Endothelial cell of umbilical vein (primary cell): ENCODE data around the gene CYTH2. TPM values are rescaled to one million over a fixed set of nuclear protein-coding genes. Genes with fewer than 3 reads are reported as not detected.

Experiments
- BruUV-seq: library from RNA; stranded (reverse); fragments of 400-500 nt; replicated peaks from 2 replicates; lab custom pipeline; 2021; lab: Mats Ljungman, UMichigan
- CTCF ChIA-PET: fragments of 300-600, 350-600 bp; sonication (Branson Sonifier 250); formaldehyde crosslinking; loops from one replicate; lab custom pipeline; 2021; ENCODE audit warnings: antibody characterized with exemption, inconsistent platforms; lab: Charles Lee
- POLR2A ChIA-PET: fragments of 300-600, 350-600 bp; sonication (Branson Sonifier 250); formaldehyde crosslinking; loops from one replicate; lab custom pipeline; 2021; ENCODE audit warnings: antibody characterized with exemption, inconsistent platforms; lab: Charles Lee
- DNase-seq: peaks from one replicate; pipeline ENCODE4 v3.0.0-alpha.2; 2011; ENCODE audit warnings: low read depth, low spot score
- FAIRE-seq: peaks from 2 replicates; lab custom pipeline; 2011; peaks lifted over from hg19 to GRCh38; lab: Jason Lieb, UNC
- H2AFZ ChIP-seq: 2 replicates; pipeline ENCODE4 v1.6.0; 2012; ENCODE audit warnings: low read depth, low read length, control low read depth, inconsistent platforms
- H3K27ac ChIP-seq: 2 replicates; pipeline ENCODE4 v1.5.1; 2011; ENCODE audit warnings: low read depth, mild to moderate bottlenecking, control low read depth, low read length, moderate library complexity; ENCODE audit not compliant: insufficient read depth
- H3K27me3 ChIP-seq, 2 experiments: 2 replicates each; pipeline versions ENCODE4 v1.6.0 to v1.6.1; 2011; ENCODE audit warnings: low read length in 2 of 2, mixed read lengths in 1 of 2; ENCODE audit not compliant: control insufficient read depth in 2 of 2, insufficient read depth in 2 of 2
- H3K36me3 ChIP-seq, 2 experiments: 2 replicates in 1 of 2; 3 replicates in 1 of 2; pipeline ENCODE4 v1.5.1; 2011; ENCODE audit warnings: low read length in 2 of 2, mild to moderate bottlenecking in 1 of 2, moderate library complexity in 1 of 2; ENCODE audit not compliant: control insufficient read depth in 2 of 2, insufficient read depth in 2 of 2; ENCODE audit errors: extremely low read depth in 1 of 2
- H3K4me1 ChIP-seq: 3 replicates; pipeline ENCODE4 v1.5.1; 2011; ENCODE audit warnings: mild to moderate bottlenecking, low read length; ENCODE audit not compliant: control insufficient read depth, insufficient read depth; ENCODE audit errors: extremely low read depth
- H3K4me2 ChIP-seq: 2 replicates; pipeline ENCODE4 v1.6.1; 2011; ENCODE audit warnings: low read length, control low read depth, mixed read lengths; ENCODE audit not compliant: insufficient read depth
- H3K4me3 ChIP-seq, 3 experiments: fragments of 200-600 bp in 1 of 3; sonication (generic), shearing (Covaris generic) in 1 of 3; replicated peaks in 1 of 3; 2 replicates each; pipeline ENCODE4 v1.5.1; 2011 to 2016; ENCODE audit warnings: control low read depth in 3 of 3, low read length in 3 of 3, mild to moderate bottlenecking in 2 of 3, inconsistent platforms in 1 of 3, low read depth in 1 of 3, moderate library complexity in 1 of 3; ENCODE audit not compliant: insufficient read depth in 1 of 3
- H3K79me2 ChIP-seq: 2 replicates; pipeline ENCODE4 v1.6.0; 2012; ENCODE audit warnings: low read length, inconsistent platforms; ENCODE audit not compliant: control insufficient read depth, insufficient read depth
- H3K9ac ChIP-seq: replicated peaks from 2 replicates; pipeline ENCODE3; 2011; ENCODE audit warnings: low read length, control low read depth; ENCODE audit not compliant: insufficient read depth; ENCODE audit errors: extremely low read depth
- H3K9me1 ChIP-seq: replicated peaks from 3 replicates; pipeline ENCODE4 v1.6.0; 2011; ENCODE audit warnings: mild to moderate bottlenecking, low read length; ENCODE audit not compliant: control insufficient read depth, insufficient read depth; ENCODE audit errors: extremely low read depth
- H3K9me3 ChIP-seq: replicated peaks from 2 replicates; pipeline ENCODE4 v1.5.1; 2012; ENCODE audit warnings: low read length, inconsistent platforms; ENCODE audit not compliant: control insufficient read depth, insufficient read depth
- H4K20me1 ChIP-seq: replicated peaks from 2 replicates; pipeline ENCODE3; 2011; ENCODE audit warnings: mild to moderate bottlenecking, low read length; ENCODE audit not compliant: control insufficient read depth, insufficient read depth; ENCODE audit errors: extremely low read depth
- EZH2 ChIP-seq: IDR thresholded peaks from 2 replicates; pipeline ENCODE4 v1.6.1; 2012; ENCODE audit warnings: borderline replicate concordance, low read depth, mild to moderate bottlenecking, moderate library complexity, low read length, inconsistent platforms; ENCODE audit not compliant: severe bottlenecking
- FOS ChIP-seq: IDR thresholded peaks from 2 replicates; pipeline ENCODE4 v1.6.1; 2011; ENCODE audit warnings: mild to moderate bottlenecking, low read length, moderate library complexity, borderline replicate concordance; ENCODE audit not compliant: insufficient read depth
- GATA2 ChIP-seq: IDR thresholded peaks from 2 replicates; pipeline ENCODE4 v1.7.0; 2011; ENCODE audit warnings: low read depth, mild to moderate bottlenecking, moderate library complexity, mixed read lengths, low read length; ENCODE audit not compliant: insufficient read length, insufficient read depth
- JUN ChIP-seq: IDR thresholded peaks from 2 replicates; pipeline ENCODE4 v1.6.1; 2011; ENCODE audit warnings: borderline replicate concordance, low read depth; ENCODE audit not compliant: insufficient read length, insufficient read depth
- MAX ChIP-seq: IDR thresholded peaks from 2 replicates; pipeline ENCODE4 v1.6.1; 2011; ENCODE audit not compliant: insufficient read depth, insufficient read length
- MYC ChIP-seq: IDR thresholded peaks from one replicate; pipeline ENCODE4 v1.6.1; 2011; ENCODE audit warnings: mild to moderate bottlenecking, low read depth, low read length
- POLR2A ChIP-seq: IDR thresholded peaks from 2 replicates; pipeline ENCODE4 v1.6.1; 2012; ENCODE audit warnings: low read depth, mild to moderate bottlenecking, control low read depth, low read length
- POLR2AphosphoS5 ChIP-seq: IDR thresholded peaks from 2 replicates; pipeline ENCODE4 v1.6.1; 2012; ENCODE audit warnings: low read depth, mild to moderate bottlenecking, control low read depth, low read length, moderate library complexity; ENCODE audit not compliant: insufficient read depth
- dilution Hi-C: fragments of 300-500 bp; cut with MboI; formaldehyde crosslinking; loops from one replicate; pipeline ENCODE4 v1.15.0; 2019; ENCODE audit warnings: low sequenced_read_pairs; ENCODE audit not compliant: extremely low pct_ligation_motif_present
- intact Hi-C: fragments of 100-400 bp; cut with micrococcal nuclease; formaldehyde crosslinking; loops from one replicate; pipeline ENCODE4 v1.10.0; 2022
- polyA plus RNA-seq, 4 experiments: library from polyadenylated mRNA; depleted of rRNA in 3 of 4; stranded (reverse) in 3 of 4; unstranded in 1 of 4; fragments of >200 nt; gene quantifications; 2 replicates each; pipeline versions ENCODE4 v1.2.1 to v1.2.3, GENCODE V29; 2011 to 2012; ENCODE audit warnings: missing spikeins in 1 of 4
- total RNA-seq: library from RNA; stranded (reverse); gene quantifications from 2 replicates; pipeline ENCODE4 v1.2.3, GENCODE V29; 2021
- TF ChIP-seq, protein P1 (sequence below), 2 donors: IDR thresholded peaks; 1 replicate in 1 of 2; 2 replicates in 1 of 2; pipeline ENCODE4 v1.5.1; 2011; ENCODE audit warnings: low read length in 2 of 2, mild to moderate bottlenecking in 2 of 2, moderate library complexity in 2 of 2, control low read depth in 1 of 2, inconsistent platforms in 1 of 2, low read depth in 1 of 2; ENCODE audit not compliant: insufficient read depth in 1 of 2; ENCODE audit errors: extremely low read depth in 1 of 2

CYTH2 gene
- total and polyA plus RNA-seq, 2 donors (not counting 3 experiments of a cell fraction or from before 2014, with no cell fraction given): 98.4 to 119 TPM

GRCh38 chr19:48520134-48520533 lies 51.0 kb downstream of the CYTH2 start:
- no peaks in the 10 kb centered on the region for H3K4me1 ChIP-seq
- no TSS peak for BruUV-seq
- DNase-seq: no peak
- H3K9ac ChIP-seq: no peak overlapping the region
- peaks cover 2% of the 10 kb centered on the region for H3K9me3 ChIP-seq
- no peaks in the 10 kb centered on the region for H3K27me3 ChIP-seq
- no peak overlapping the region for H3K27ac ChIP-seq
- no peaks in the 10 kb centered on the region for H3K36me3 ChIP-seq
- dilution Hi-C loops (no loop called here), intact Hi-C loops (no loop called here)
- H4K20me1 ChIP-seq: no peaks in the 10 kb centered on the region
- FAIRE-seq: no peak
- no peaks in the 10 kb centered on the region for H3K9me1 ChIP-seq
- POLR2A ChIA-PET: no interaction called here
- no peak for TF ChIP-seq EZH2
- TF ChIP-seq MYC: no peak
- TF ChIP-seq JUN: no peak
- no peak for TF ChIP-seq POLR2A
- no peak for TF ChIP-seq GATA2
- TF ChIP-seq, protein P1, sequence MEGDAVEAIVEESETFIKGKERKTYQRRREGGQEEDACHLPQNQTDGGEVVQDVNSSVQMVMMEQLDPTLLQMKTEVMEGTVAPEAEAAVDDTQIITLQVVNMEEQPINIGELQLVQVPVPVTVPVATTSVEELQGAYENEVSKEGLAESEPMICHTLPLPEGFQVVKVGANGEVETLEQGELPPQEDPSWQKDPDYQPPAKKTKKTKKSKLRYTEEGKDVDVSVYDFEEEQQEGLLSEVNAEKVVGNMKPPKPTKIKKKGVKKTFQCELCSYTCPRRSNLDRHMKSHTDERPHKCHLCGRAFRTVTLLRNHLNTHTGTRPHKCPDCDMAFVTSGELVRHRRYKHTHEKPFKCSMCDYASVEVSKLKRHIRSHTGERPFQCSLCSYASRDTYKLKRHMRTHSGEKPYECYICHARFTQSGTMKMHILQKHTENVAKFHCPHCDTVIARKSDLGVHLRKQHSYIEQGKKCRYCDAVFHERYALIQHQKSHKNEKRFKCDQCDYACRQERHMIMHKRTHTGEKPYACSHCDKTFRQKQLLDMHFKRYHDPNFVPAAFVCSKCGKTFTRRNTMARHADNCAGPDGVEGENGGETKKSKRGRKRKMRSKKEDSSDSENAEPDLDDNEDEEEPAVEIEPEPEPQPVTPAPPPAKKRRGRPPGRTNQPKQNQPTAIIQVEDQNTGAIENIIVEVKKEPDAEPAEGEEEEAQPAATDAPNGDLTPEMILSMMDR (IDR thresholded peaks at IDR 0.05; ENCODE audit: extremely low read depth in 1 of 2, insufficient read depth in 1 of 2, low read depth in 1 of 2, low read length in 2 of 2): no peak
- no peak for TF ChIP-seq MAX
- no peak for TF ChIP-seq FOS
- no peak for TF ChIP-seq POLR2AphosphoS5
- CTCF ChIA-PET: interaction anchor here (1.2 to 2.5 kb wide), 2 partner anchors 14 to 64 kb away, joined by 4 to 13 read pairs; no protein-coding TSS in a partner anchor
- H2AFZ ChIP-seq: no peak overlapping the region
- H3K4me3 ChIP-seq: no peak overlapping the region
- H3K79me2 ChIP-seq: no peaks in the 10 kb centered on the region
- H3K4me2 ChIP-seq: no peak overlapping the region
